Fibroblast of skin of back (primary cell): ENCODE data around the gene KCNH2.

Source experiments
- DNase-seq: peaks from one replicate; pipeline ENCODE4 v3.0.0-alpha.2; 2013

The KCNH2 gene

GRCh38 chr7:150959739-150960734 lies 18.1 kb downstream of the KCNH2 start:
- DNase-seq: no peak

- no peak for DNase-seq
These were observed 19.0 kb downstream of the KCNH2 start for GRCh38 chr7:150959081-150959480.

GRCh38 chr7:150958597-150958996 lies 19.5 kb downstream of the KCNH2 start:
- DNase-seq: no peak

- no peak for DNase-seq
These were observed 20.0 kb downstream of the KCNH2 start for GRCh38 chr7:150958062-150958552.

- no peak for DNase-seq
These were observed 20.7 kb downstream of the KCNH2 start for GRCh38 chr7:150957133-150958020.

- no peak for DNase-seq
These were observed 21.6 kb downstream of the KCNH2 start for GRCh38 chr7:150956395-150957132.

DNA sequence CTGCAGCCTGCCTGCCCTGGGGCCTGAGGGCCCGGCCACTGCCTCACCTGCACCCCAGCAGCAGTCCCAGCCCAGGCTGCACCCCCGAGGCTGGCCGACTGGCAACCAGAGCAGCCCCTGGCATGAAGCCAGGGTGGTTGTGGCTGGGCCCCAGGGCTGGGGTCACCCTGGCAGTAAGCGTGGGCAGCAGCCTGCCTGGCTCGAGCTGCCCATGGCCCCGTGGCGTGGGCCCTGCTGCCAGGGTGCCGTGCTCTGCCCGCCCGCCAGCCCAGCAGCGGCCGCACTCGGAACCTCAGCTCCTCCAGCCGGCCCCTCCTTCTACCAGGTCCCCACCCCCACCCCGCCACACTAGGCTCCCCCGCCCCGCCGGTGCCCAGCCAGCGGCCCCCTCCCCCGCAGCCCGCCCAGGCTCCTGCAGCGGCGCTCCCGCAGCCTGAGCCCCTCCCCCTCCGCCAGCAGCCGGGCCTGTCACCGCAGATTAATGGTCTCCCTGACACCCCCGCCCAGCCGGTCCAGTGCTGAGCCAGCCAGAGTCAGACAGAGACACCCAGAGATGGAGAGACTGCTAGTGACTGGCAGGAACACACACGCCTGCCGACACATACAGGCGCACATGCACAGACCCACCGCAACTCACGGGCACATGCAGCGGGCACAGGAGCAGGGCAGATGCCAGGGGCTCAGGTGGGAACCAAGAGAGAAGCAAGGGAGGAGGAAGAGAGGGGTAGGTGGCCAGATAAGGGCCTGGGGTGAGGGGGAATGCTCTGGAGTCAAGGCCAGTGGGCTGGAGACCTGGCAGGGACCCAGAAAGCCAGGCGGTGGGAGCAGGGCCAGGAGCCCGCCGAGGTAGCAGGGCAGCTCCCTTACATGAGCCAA lies 22.4 kb downstream of the KCNH2 start:
- no peak for DNase-seq

- DNase-seq: no peak
These were observed 23.1 kb downstream of the KCNH2 start for GRCh38 chr7:150954986-150955518.

GRCh38 chr7:150954201-150954985 lies 23.7 kb downstream of the KCNH2 start:
- no peak for DNase-seq

GRCh38 chr7:150953061-150953997 lies 24.8 kb downstream of the KCNH2 start:
- DNase-seq: no peak

DNA sequence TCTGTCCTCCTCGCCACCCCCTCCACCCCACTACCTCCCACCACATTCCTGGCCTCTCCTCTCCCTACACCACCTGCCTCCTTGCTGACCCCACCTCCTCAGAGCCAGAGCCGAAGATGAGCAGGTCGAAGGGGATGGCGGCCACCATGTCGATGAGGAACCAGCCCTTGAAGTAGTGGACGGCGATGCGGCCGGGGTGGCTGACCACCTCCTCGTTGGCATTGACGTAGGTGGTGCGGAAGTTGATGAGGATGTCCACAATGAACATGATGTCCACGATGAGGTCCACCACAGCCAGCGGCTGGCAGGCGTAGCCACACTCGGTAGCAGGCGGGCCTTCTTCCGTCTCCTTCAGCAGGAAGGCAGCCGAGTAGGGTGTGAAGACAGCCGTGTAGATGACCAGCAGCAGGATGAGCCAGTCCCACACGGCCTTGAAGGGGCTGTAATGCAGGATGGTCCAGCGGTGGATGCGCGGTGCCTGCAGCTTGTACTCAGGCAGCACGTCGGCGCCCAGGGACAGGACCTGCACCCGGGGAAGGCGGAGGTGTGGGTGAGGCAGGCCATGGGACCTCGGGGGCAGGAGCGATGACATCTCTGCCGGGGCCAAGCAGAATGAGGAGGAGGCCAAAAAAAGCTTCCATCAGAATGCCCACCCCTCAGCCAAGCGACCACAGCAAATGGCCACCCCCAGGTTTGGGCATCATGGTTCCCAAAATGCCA lies 25.6 kb downstream of the KCNH2 start:
- no peak for DNase-seq

DNA sequence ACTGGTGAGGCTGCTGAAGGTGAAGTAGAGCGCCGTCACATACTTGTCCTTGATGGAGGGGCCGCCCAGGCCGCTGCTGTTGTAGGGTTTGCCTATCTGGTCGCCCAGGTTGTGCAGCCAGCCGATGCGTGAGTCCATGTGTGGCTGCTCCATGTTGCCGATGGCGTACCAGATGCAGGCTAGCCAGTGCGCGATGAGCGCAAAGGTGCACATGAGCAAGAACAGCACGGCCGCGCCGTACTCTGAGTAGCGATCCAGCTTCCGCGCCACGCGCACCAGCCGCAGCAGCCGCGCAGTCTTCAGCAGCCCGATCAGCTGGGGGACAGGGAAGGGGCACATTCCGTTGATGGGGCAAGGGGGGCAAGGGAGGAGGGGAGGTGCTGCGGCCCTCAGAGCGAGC lies 26.6 kb downstream of the KCNH2 start:
- no peak for DNase-seq

GRCh38 chr7:150951181-150951520 lies 27.0 kb downstream of the KCNH2 start:
- no peak for DNase-seq

GRCh38 chr7:150950496-150951180 lies 27.5 kb downstream of the KCNH2 start:
- DNase-seq: no peak

DNA sequence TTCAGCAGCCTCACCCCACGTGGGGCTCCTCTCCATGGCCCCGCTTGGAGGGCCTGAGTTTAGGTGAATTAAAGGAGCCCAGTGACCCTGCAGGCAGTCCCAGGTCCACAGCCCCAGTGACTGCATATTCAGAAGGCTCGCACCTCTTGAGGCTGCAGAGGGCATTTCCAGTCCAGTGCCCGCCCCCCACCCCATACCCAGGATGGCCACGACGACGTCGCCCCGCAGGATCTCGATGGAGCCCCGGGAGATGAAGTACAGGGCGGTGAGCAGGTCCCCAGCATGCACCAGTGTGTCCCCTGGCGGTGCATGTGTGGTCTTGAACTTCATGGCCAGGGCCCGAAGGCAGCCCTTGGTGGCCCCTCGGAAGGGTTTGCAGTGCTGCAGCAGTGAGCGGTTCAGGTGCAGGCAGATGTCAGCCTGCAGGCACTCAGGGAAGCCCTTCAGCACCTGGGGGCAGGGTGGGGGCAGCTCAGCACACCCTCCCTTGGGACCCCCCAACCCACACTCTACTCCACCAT lies 28.1 kb downstream of the KCNH2 start:
- DNase-seq: no peak

- DNase-seq: no peak
These were observed 28.6 kb downstream of the KCNH2 start for GRCh38 chr7:150949564-150949963.

DNA sequence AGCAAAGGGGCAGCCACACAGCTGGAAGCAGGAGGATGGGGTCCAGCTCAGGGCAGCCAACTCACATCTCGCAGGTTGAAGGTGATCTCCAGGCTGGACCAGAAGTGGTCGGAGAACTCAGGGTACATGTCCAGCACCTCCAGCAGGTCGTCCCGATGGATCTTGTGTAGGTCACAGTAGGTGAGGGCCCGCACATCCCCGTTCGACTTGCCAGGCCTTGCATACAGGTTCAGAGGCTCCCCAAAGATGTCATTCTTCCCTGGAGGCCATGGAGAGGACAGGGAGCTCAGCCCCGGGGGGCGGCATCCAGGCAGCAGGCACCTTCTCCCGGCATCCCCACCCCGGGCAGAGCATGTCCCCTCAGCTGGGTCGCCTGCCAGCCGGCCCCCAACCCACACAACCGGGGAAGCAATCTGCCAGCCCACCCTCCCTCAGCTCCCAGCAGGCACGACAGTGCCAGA lies 29.3 kb downstream of the KCNH2 start:
- no peak for DNase-seq
